ENCODE results near the gene BMP6.

Gene BMP6

GRCh38 chr6:7907159-7907558 is 181.3 kb downstream of the BMP6 start:
- no peak for DNase-seq

DNA sequence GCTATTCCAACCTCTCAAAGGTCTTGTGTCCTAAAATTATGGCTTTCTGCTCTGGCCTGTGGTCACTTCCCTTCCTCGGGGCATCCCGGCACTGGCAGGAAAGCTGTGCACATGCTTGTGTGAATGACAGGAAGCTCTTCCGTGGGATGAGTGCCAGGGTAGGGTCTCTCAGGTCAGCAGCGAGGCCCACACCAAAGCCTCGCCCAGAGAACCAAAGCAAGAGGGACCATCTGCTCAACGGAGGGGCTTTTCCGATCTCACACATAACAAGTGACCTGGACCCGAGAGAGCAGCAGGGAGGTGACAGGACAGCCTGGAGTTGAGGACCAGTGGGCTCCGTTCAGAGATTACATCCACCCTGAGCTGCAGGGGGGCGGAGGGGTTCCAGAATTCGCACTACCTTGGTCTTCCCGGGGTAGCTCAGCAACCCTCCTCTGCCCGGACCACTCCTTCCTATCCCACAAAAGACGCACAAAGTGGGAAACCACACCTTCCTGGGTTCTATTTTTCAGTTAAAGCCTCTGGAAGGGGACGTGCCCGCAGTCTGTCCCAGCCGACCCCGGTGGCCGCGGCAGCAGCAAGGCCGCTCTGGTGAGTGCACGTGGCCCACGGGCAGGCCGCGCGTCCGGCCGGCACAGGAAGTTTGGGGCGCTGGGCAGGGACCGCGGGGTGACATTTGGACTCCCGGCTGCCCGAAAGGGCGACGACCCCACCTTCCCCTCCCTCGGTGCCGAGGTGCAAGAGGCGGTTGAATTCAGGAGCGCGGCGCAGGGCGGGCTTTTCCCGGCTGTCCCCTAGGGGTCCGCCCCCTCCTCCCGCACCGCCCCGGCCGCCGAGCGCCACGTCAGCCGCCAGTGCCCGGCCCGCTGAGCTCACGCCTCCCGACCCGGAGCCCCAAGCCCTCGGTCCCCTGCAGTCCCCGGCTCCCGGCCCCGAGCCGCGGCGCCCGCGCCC is 183.7 kb downstream of the BMP6 start:
- DNase-seq = no peak

DNA sequence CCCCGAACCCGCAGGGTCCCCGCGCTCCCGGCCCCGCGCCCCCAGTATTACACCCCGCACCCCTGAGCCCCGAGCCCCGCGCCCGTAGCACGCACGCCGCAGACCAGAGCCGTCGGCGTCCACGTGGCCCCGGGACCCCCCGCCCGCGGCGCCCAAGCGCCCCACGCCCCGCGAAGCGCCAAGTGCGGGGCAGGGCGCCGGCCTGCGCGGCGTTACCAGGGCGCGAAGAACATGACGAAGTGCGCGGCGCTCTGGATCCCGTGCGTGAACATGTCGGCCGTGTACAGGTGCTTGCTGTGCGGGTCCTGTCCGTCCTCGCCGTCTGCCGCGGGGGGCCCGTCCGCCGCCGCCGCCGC is 184.4 kb downstream of the BMP6 start:
- DNase-seq = no peak

- DNase-seq = peak in 1 of 2 experiments; percentile 57
Observed at GRCh38 chr6:7910654-7911344, 184.9 kb downstream of the BMP6 start, which contains the start of gene TXNDC5. Gene TXNDC5, minus strand, starts transcription at chr6:7910788. Its CDS starts 12 bp downstream, at chr6:7910776.

DNA sequence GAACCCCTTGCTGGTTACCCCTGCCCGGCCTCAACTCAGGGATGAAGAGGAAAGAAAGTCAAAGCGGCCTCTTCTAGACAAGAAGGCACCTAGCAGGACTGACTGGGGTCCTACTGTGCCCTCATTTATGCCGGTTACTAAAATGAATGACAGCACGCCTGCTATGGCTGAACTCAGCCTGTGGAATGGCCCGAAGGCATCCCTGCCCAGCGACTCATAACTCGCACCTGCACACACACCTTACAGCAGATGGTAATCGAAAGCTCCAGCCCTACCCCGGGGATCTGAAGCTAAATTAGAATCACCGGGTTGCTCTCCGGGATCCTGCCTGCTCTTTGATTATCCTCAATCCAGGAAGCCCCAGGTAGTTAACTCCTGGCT is 185.4 kb downstream of the BMP6 start:
- DNase-seq = peak in 1 of 2 experiments; percentile 23

DNA sequence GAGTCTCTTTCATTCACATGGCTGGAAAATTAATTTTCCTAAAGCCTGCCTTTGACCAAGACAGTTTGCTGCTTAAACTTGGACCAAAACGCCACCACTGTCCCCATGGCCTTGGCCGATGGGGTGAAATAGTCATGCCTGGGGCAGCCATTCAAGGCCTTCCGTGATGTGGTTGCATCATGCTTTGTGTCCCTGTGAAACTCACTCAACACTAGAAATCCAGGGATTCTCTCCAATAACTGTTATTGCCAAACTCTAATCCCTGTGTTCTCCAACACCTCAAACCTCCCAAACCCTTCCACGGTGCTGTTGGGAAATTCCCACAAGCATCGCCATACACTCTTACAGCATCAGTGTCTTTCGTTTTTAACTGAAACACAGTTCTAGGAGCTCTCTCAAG is 186.1 kb downstream of the BMP6 start:
- DNase-seq = no peak

DNA sequence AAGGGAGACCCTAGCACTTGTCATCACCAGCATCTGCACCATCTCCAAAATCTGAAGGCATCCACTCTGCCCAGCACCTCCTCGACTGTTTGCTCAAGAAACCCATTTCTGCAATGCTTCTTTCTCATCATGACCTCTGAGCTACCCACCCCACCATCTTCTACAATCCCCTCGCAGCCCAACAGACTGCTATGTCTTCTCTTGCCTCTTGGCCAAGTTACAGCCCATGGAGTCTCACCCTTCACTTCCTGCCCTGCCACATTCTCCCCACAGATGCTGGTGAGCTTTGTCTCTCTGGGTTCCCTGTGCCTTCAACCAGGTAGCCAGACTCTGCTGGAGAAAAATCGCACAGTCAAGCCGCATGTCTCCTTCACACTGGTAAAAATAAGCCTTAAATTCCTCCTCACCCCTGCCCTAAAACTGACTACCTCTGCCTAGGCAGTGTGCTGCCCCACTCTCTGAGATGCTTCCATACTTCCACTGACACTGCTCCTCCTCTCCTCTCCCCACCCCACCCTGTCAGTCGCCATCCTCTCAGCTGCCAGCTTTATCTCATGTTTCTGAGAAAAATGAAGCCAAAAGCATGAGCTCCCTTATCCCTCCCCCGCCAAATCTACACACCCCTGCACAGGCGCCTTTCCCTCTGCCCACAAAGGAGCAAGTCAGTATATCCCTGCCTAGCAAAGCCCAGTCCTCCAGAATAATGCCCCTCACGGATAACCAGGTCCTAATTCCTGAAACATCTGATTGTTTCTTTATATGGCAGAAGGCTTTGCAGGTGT is 187.0 kb downstream of the BMP6 start:
- no peak for DNase-seq

- DNase-seq = no peak
Observed at GRCh38 chr6:7914311-7914710, 188.4 kb downstream of the BMP6 start.

GRCh38 chr6:7914991-7915789 is 189.3 kb downstream of the BMP6 start:
- DNase-seq = no peak

- DNase-seq = no peak
Observed at GRCh38 chr6:7916959-7917358, 191.1 kb downstream of the BMP6 start.

GRCh38 chr6:7917729-7918128 is 191.8 kb downstream of the BMP6 start:
- no peak for DNase-seq

DNA sequence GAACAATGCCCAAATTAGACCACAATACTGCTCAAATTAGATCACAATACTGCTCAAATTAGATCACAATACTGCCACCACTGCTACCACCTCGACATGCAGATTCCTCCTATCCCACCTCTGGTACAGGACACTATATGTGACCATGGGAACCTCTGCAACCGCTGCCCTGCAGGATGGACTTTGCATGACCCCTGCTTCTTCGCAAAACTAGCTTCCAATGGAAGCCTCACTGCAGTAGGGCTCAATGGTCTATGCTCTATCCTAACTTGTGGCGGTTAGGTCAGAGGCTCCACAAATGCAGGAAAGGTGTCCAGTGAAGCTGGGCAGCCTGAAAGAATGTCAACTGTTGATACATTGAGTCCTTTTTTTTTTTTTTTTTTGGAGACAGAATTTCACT is 192.5 kb downstream of the BMP6 start:
- no peak for DNase-seq

DNA sequence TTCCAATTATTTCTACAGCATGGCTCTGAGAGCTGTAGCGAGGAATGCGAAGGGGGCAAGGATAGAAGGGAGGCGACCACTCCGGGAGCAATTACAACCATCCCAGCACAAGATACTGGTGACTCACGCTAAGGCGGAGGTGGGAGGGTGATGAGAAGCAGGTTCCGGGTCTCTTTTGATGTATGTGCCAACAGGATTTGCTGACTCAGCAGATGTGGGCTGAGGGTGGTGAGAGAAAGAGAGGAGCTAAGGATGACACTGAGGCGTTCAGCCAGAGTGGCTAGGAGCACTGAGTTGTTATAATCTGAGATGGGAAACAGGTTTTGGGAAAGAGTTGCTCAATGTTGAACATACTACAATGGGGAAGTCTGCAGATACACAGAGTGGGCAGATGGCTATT is 194.0 kb downstream of the BMP6 start:
- no peak for DNase-seq

DNA sequence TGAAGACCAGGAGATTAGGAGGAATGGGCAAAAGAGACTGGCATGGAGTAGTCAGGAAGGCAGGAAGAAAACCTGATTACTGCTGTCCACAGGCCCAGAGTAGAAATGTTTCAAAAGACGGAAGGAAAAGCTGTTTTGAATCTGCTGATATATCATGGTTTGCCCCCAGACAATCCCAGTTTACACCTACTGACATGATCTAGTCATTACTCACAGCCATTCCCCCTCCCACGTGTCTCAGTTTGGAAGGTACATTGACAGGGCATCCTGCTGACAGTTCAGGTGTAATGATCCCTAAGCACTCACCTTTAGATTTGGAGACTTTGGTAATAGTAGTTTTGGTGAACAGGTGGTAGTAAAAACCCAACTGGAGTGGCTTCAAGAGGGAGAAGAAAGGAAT is 194.5 kb downstream of the BMP6 start:
- DNase-seq = no peak

DNA sequence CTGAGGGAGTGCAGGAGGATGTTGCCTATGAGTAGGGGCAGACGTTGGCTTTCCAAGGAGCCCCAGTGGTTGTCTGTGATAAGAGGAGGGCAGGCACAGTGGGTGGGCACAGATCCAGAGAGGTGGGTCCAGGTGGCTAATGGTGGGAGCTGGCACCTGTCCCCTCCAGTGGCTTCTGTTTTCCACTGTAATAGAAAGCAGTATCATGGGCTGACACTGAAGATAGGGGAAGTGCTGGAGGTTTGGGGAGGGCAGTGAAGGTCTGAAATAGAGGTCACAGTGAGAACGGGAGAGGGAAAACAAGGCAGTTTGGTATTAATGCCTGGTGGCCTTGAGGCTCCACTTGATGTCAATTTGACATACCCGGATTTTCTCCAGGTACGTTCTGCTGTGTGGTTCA is 195.1 kb downstream of the BMP6 start:
- no peak for DNase-seq

GRCh38 chr6:7921632-7922092 is 195.8 kb downstream of the BMP6 start:
- no peak for DNase-seq

GRCh38 chr6:7922596-7922995 is 196.7 kb downstream of the BMP6 start:
- DNase-seq = no peak

- DNase-seq = no peak
Observed at GRCh38 chr6:7924867-7925266, 199.0 kb downstream of the BMP6 start.
